K562 (cell line): ENCODE data around the gene ZMYND8. TPM values are rescaled to one million over a fixed set of nuclear protein-coding genes. Genes with fewer than 3 reads are reported as not detected.

Experiments used
- ATAC-seq: fragments of 200-7000 bp; cut with Tn5 transposase; 3 replicates; pipeline ENCODE4 v1.9.1; 2020; ENCODE audit warnings: moderate library complexity
- BruUV-seq: library from RNA; stranded (reverse); fragments of 400-500 nt; replicated peaks from 2 replicates; lab custom pipeline; 2021; lab: Mats Ljungman, UMichigan
- CTCF ChIA-PET: fragments of 300-600 bp; formaldehyde crosslinking; extraction: SDS; loops from one replicate; lab custom pipeline; 2021; ENCODE audit warnings: low intra/inter-chr PET ratio; lab: Yijun Ruan, JAX
- POLR2A ChIA-PET: fragments of 300-600, 350-650 bp; sonication (Branson Sonifier 250); formaldehyde crosslinking; extraction: SDS; loops from one replicate; lab custom pipeline; 2021; ENCODE audit warnings: antibody characterized with exemption, inconsistent platforms; lab: Yijun Ruan, JAX
- DNase-seq, 4 experiments: peaks; one replicate each; pipeline versions ENCODE4 v3.0.0 to v3.0.0-alpha.2; 2011 to 2018; ENCODE audit warnings: low spot score in 3 of 4, mixed read lengths in 3 of 4; ENCODE audit errors: extremely low read depth in 1 of 4
- FAIRE-seq: peaks from 2 replicates; lab custom pipeline; 2011; peaks lifted over from hg19 to GRCh38; lab: Jason Lieb, UNC
- H2AFZ ChIP-seq: 2 replicates; pipeline ENCODE4 v1.6.0; 2011; ENCODE audit warnings: low read depth, low read length, control low read depth, inconsistent platforms
- H3K27ac ChIP-seq: fragments of 200-600 bp; 3 replicates; pipeline ENCODE4 v1.8.0; 2011; ENCODE audit warnings: low read depth, mild to moderate bottlenecking, control low read depth, inconsistent platforms, low read length, moderate library complexity, mixed read lengths; ENCODE audit errors: extremely low read depth
- H3K27me3 ChIP-seq, 2 experiments: fragments of 300-600 bp in 1 of 2; 2 replicates in 1 of 2; 3 replicates in 1 of 2; pipeline versions ENCODE4 v1.6.0 to v1.8.0; 2011; ENCODE audit warnings: inconsistent platforms in 2 of 2, low read length in 2 of 2, mild to moderate bottlenecking in 1 of 2, mixed read lengths in 1 of 2, moderate library complexity in 1 of 2; ENCODE audit not compliant: control insufficient read depth in 2 of 2, insufficient read depth in 2 of 2
- H3K36me3 ChIP-seq: fragments of 300-600 bp; 3 replicates; pipeline ENCODE4 v1.8.0; 2011; ENCODE audit warnings: mild to moderate bottlenecking, low read length, inconsistent platforms; ENCODE audit not compliant: control insufficient read depth, insufficient read depth
- H3K4me1 ChIP-seq, 2 experiments: fragments of 200-600 bp in 1 of 2; replicated peaks in 1 of 2; 2 replicates in 1 of 2; 3 replicates in 1 of 2; pipeline versions ENCODE4 v1.5.1 to v1.8.0; 2011; ENCODE audit warnings: inconsistent platforms in 2 of 2, low read length in 2 of 2, mild to moderate bottlenecking in 1 of 2, mixed read lengths in 1 of 2, moderate library complexity in 1 of 2; ENCODE audit not compliant: control insufficient read depth in 2 of 2, insufficient read depth in 2 of 2
- H3K4me2 ChIP-seq: 2 replicates; pipeline ENCODE4 v1.6.1; 2011; ENCODE audit warnings: low read length, control low read depth, inconsistent platforms, mixed read lengths; ENCODE audit not compliant: insufficient read depth
- H3K4me3 ChIP-seq: fragments of 200-600 bp; sonication (generic), shearing (Covaris generic); 2 replicates; pipeline ENCODE4 v1.5.1; 2016; ENCODE audit warnings: control low read depth, inconsistent platforms
- H3K79me2 ChIP-seq: fragments of 200-600 bp; 3 replicates; pipeline ENCODE4 v1.8.0; 2011; ENCODE audit warnings: low read length, inconsistent platforms; ENCODE audit not compliant: control insufficient read depth, insufficient read depth
- H3K9ac ChIP-seq, 2 experiments: 2 replicates each; pipeline versions ENCODE4 v1.6.0 to v1.6.1; 2011; ENCODE audit warnings: low read depth in 2 of 2, low read length in 2 of 2, control low read depth in 1 of 2, inconsistent platforms in 1 of 2, mild to moderate bottlenecking in 1 of 2, mixed read lengths in 1 of 2; ENCODE audit not compliant: insufficient read depth in 1 of 2
- H3K9me1 ChIP-seq: one replicate; pipeline ENCODE4 v1.6.0; 2011; ENCODE audit warnings: inconsistent platforms, mild to moderate bottlenecking, low read length, moderate library complexity; ENCODE audit not compliant: control insufficient read depth, insufficient read depth
- H3K9me3 ChIP-seq: replicated peaks from 2 replicates; pipeline ENCODE4 v1.5.1; 2011; ENCODE audit warnings: low read depth, low read length, inconsistent platforms; ENCODE audit not compliant: control insufficient read depth, insufficient read depth
- H4K20me1 ChIP-seq: replicated peaks from 2 replicates; pipeline ENCODE4 v1.6.1; 2011; ENCODE audit warnings: low read length, inconsistent platforms, mixed read lengths; ENCODE audit not compliant: control insufficient read depth, insufficient read depth
- ARID1B ChIP-seq: fragments of 450-650 bp; IDR thresholded peaks from 2 replicates; pipeline ENCODE4 v1.6.1; 2016; ENCODE audit warnings: antibody characterized with exemption, mild to moderate bottlenecking, inconsistent platforms
- IRF2 ChIP-seq: sonication (generic); formaldehyde crosslinking; IDR thresholded peaks from 2 replicates; pipeline ENCODE4 v1.8.1; 2022; ENCODE audit warnings: mild to moderate bottlenecking, missing genetic modification reagents
- MTA1 ChIP-seq: fragments of 450-650 bp; IDR thresholded peaks from 2 replicates; pipeline ENCODE4 v1.6.1; 2017; ENCODE audit warnings: borderline replicate concordance
- NCOA4 ChIP-seq: fragments of 450-650 bp; IDR thresholded peaks from 2 replicates; pipeline ENCODE4 v1.6.1; 2018; ENCODE audit warnings: mild to moderate bottlenecking; ENCODE audit not compliant: partially characterized antibody
- NFATC3 ChIP-seq: fragments of 450-650 bp; IDR thresholded peaks from 2 replicates; pipeline ENCODE4 v1.6.1; 2017; ENCODE audit warnings: mild to moderate bottlenecking
- ZFPM2 ChIP-seq: fragments of 250-450 bp; sonication (Bioruptor Pico); IDR thresholded peaks from 2 replicates; pipeline ENCODE4 v1.5.1; 2022; ENCODE audit warnings: mild to moderate bottlenecking
- ZNF212 ChIP-seq: fragments of 450-650 bp; formaldehyde crosslinking; IDR thresholded peaks from 2 replicates; pipeline ENCODE4 v1.4.0; 2020; ENCODE audit warnings: mild to moderate bottlenecking
- WGBS: fragments of 100-300 bp; shearing (Covaris generic); methylation state at CpG from one replicate; pipeline ENCODE4 v1.1.6; 2016; ENCODE audit warnings: low coverage, mixed read lengths; ENCODE audit not compliant: insufficient coverage; ENCODE audit errors: missing lambda C conversion rate; 5-methylcytosine and 5-hydroxymethylcytosine counted together
- in situ Hi-C: fragments of 300-500 bp; cut with MboI; formaldehyde crosslinking; loops from 4 replicates; pipeline ENCODE4 v1.15.0; 2018; ENCODE audit warnings: inconsistent platforms, mixed read lengths
- intact Hi-C: fragments of 100-400 bp; cut with micrococcal nuclease; formaldehyde crosslinking; loops from 2 replicates; pipeline ENCODE4 v1.14.2; 2022
- polyA plus RNA-seq, 8 experiments: library from polyadenylated mRNA; depleted of rRNA in 4 of 8; stranded (reverse) in 5 of 8; unstranded in 3 of 8; fragments of >200 nt; fragmentation: Nextera tagmentation in 2 of 8; fragmentation: Illumina TruSeq in 1 of 8; extraction: Ambion mirVana in 2 of 8; extraction: Trizol in 1 of 8; gene quantifications; 2 replicates each; pipeline versions ENCODE4 v1.2.1 to v1.2.3, GENCODE V29; 2011 to 2014; ENCODE audit warnings: inconsistent platforms in 1 of 8, missing spikeins in 1 of 8
- total RNA-seq, 7 experiments: library from RNA; depleted of rRNA in 6 of 7; stranded (reverse); fragments of >200 nt in 6 of 7; fragmentation: Illumina TruSeq in 2 of 7; extraction: Trizol in 2 of 7; gene quantifications; 2 replicates each; pipeline versions ENCODE4 v1.2.1 to v1.2.3, GENCODE V29; 2011 to 2021; ENCODE audit warnings: low replicate concordance in 1 of 7

Gene ZMYND8
- total and polyA plus RNA-seq, 9 of the 15 experiments (the other 6 are each of a cell fraction or from before 2014, with no cell fraction given) = 31.8 to 148 (median 71.9) TPM

GRCh38 chr20:47244451-47244850, 112.0 kb downstream of the ZMYND8 start:
- Histone ChIP-seq H3K9ac (no peak overlapping the region), H2AFZ (no peak overlapping the region), H3K4me2 (no peak overlapping the region), H3K4me3 (no peak overlapping the region), H3K9me1 (no peaks in the 10 kb centered on the region), H3K9me3 (no peaks in the 10 kb centered on the region), H3K36me3 (peaks cover 93% of the 10 kb centered on the region)
- intact Hi-C loops = no loop called here
- in situ Hi-C loops = no loop called here
- whole genome bisulfite sequencing = 88% methylated on average over 3 of the region's 3 CpGs
- BruUV-seq = no TSS peak
- POLR2A ChIA-PET = interaction anchor here (0.7 to 1.3 kb wide), 3 partner anchors 9 to 130 kb away, joined by 3 to 6 read pairs (median 3); no protein-coding TSS in a partner anchor
- no peak for TF ChIP-seq ZNF212 (CRISPR knock-in tag)
- no peak for TF ChIP-seq ZFPM2 (CRISPR knock-in tag)
- no peak for TF ChIP-seq MTA1
- TF ChIP-seq NCOA4 = no peak
- TF ChIP-seq IRF2 = no peak
- TF ChIP-seq NFATC3 = no peak
- no peak for TF ChIP-seq ARID1B
- TF ChIP-seq, all 486 proteins: peak for 0
- CTCF ChIA-PET = no interaction called here
- Histone ChIP-seq H4K20me1 (peaks cover 9% of the 10 kb centered on the region), H3K4me1 (no peaks in the 10 kb centered on the region), H3K27me3 (no peaks in the 10 kb centered on the region), H3K27ac (no peak overlapping the region), H3K79me2 (peaks cover 86% of the 10 kb centered on the region)
- DNase-seq = no peak
- no peak for FAIRE-seq
- ATAC-seq = no peak
